PC-3 (cell line): ENCODE results near the gene ACAN. TPM values are rescaled to one million over a fixed set of nuclear protein-coding genes. Genes with fewer than 3 reads are reported as not detected.

ENCODE experiments used
- ATAC-seq: fragments of 200-7000 bp; cut with Tn5 transposase; 2 replicates; pipeline ENCODE4 v1.9.1; 2020; ENCODE audit warnings: mild to moderate bottlenecking, moderate library complexity
- BruUV-seq: library from RNA; stranded (reverse); fragments of 400-500 nt; replicated peaks from 2 replicates; lab custom pipeline; 2021; lab: Mats Ljungman, UMichigan
- CTCF ChIA-PET: fragments of 300-600 bp; sonication (Branson Sonifier 250); formaldehyde crosslinking; loops from one replicate; lab custom pipeline; 2022; ENCODE audit warnings: antibody characterized with exemption; lab: Charles Lee
- POLR2A ChIA-PET: fragments of 300-600 bp; sonication (Branson Sonifier 250); formaldehyde crosslinking; loops from one replicate; lab custom pipeline; 2022; ENCODE audit warnings: antibody characterized with exemption; ENCODE audit not compliant: unreplicated experiment; lab: Charles Lee
- DNase-seq: peaks from one replicate; pipeline ENCODE4 v3.0.0-alpha.2; 2015
- H2AFZ ChIP-seq: fragments of 300-600 bp; sonication (generic); 2 replicates; pipeline ENCODE4 v1.6.0; 2016; ENCODE audit warnings: antibody characterized with exemption, low read length
- H3F3A ChIP-seq: fragments of 300-600 bp; sonication (generic); one replicate; pipeline ENCODE4 v1.6.0; 2017; ENCODE audit warnings: antibody characterized with exemption, low read length, control low read depth, mild to moderate bottlenecking; ENCODE audit not compliant: unreplicated experiment
- H3K27ac ChIP-seq: fragments of 300-600 bp; sonication (generic); 2 replicates; pipeline ENCODE4 v1.5.1; 2016; ENCODE audit warnings: mild to moderate bottlenecking, low read length
- H3K27me3 ChIP-seq: fragments of 300-600 bp; sonication (generic); 2 replicates; pipeline ENCODE4 v1.6.1; 2016; ENCODE audit warnings: low read length, mixed read lengths
- H3K36me3 ChIP-seq: fragments of 300-600 bp; sonication (generic); 2 replicates; pipeline ENCODE4 v1.6.1; 2016; ENCODE audit warnings: low read depth, mixed run types, low read length, mixed read lengths
- H3K4me1 ChIP-seq: fragments of 300-600 bp; sonication (generic); 2 replicates; pipeline ENCODE4 v1.5.1; 2016; ENCODE audit warnings: low read length; ENCODE audit not compliant: insufficient read depth
- H3K4me2 ChIP-seq: fragments of 300-600 bp; sonication (generic); 2 replicates; pipeline ENCODE4 v1.6.0; 2016; ENCODE audit warnings: low read length
- H3K4me3 ChIP-seq: fragments of 300-600 bp; sonication (generic); 2 replicates; pipeline ENCODE4 v1.5.1; 2016; ENCODE audit warnings: mild to moderate bottlenecking, low read length, mixed read lengths
- H3K79me2 ChIP-seq: fragments of 300-600 bp; sonication (generic); 2 replicates; pipeline ENCODE4 v1.6.1; 2017; ENCODE audit warnings: low read length, mixed read lengths
- H3K9ac ChIP-seq: fragments of 300-600 bp; sonication (generic); 2 replicates; pipeline ENCODE4 v1.6.0; 2016; ENCODE audit warnings: mild to moderate bottlenecking, low read length
- H3K9me2 ChIP-seq: fragments of 300-600 bp; sonication (generic); replicated peaks from 2 replicates; pipeline ENCODE4 v1.6.1; 2016; ENCODE audit warnings: mixed run types, low read length, mixed read lengths
- H3K9me3 ChIP-seq: fragments of 300-600 bp; sonication (generic); 2 replicates; pipeline ENCODE4 v1.6.1; 2016; ENCODE audit warnings: low read length, mixed read lengths
- H4K20me1 ChIP-seq: fragments of 300-600 bp; sonication (generic); 2 replicates; pipeline ENCODE4 v1.6.1; 2016; ENCODE audit warnings: low read length, mixed read lengths
- EZH2 ChIP-seq: fragments of 300-600 bp; sonication (generic); IDR thresholded peaks from one replicate; pipeline ENCODE4 v1.6.1; 2017; ENCODE audit warnings: antibody characterized with exemption, mild to moderate bottlenecking, low read length; ENCODE audit not compliant: unreplicated experiment
- EZH2phosphoT487 ChIP-seq: fragments of 300-600 bp; sonication (generic); IDR thresholded peaks from 2 replicates; pipeline ENCODE4 v1.6.1; 2018; ENCODE audit warnings: mild to moderate bottlenecking, antibody characterized with exemption, low read length, borderline replicate concordance
- intact Hi-C: fragments of 100-400 bp; cut with micrococcal nuclease; formaldehyde crosslinking; loops from 2 replicates; pipeline ENCODE4 v1.9.0; 2023
- total RNA-seq: library from RNA; depleted of rRNA; stranded (reverse); fragments of >200 nt; gene quantifications from 2 replicates; pipeline ENCODE4 v1.2.3, GENCODE V29; 2014
- TF ChIP-seq, protein P1 (sequence below): fragments of 300-600 bp; sonication (generic); conservative IDR thresholded peaks from 2 replicates; pipeline ENCODE4 v1.5.1; 2017; ENCODE audit warnings: antibody characterized with exemption, low read depth, mild to moderate bottlenecking, low read length

The ACAN gene
- total RNA-seq, 1 experiment from 2014 or later = not detected

DNA sequence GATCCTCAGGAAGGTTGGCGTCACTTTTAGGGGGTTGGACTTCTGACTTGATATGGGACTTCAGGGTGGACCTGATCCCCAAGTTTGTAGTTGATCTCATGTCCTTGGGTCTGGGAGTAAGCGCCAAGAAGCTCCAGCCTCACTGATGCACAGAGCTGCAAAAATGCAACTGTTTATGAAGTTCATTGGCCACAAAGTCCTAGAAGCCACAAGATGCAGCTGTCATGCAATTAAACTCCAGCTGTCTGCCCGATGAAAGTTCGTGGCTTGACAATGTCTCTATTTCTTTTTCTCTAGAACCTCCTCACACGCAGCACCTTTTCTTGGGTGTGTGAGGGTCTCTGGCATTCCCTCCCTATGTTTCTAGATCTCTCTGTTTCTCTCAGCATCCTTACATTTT, 9.2 kb upstream of the ACAN start:
- no peak overlapping the region for H3K27ac ChIP-seq

DNA sequence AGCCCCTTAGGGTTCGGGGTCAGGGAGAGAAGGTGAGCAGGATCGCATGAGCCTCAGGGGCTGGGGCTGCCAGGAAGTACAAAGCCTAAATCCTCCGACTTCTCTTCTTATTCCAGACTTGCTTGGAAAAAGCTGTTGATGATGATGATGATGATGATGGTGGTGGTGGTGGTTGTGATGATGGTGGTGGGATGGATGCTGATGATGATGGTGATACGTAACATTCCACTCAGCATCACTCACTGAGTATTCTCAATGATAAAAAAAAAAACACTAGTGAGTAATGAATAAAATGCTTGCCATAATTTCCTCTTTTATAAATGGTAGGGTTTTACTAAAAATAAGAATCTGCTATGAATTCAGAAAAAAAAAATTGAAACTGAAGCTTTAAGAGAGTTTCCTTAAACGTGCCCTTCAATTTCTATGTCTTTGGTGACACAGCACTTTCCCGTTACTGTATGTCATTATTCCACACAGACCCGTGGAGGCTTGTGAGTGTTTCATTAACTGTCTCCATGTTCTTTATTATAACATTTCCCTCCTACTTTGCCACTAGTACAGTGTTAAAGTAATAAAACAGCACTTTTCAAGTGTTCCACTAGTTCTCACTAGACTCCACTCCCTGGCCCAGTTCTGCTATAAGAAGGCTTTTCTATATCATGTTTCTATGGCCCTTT, 5.4 kb upstream of the ACAN start:
- H3K9ac ChIP-seq = no peak overlapping the region
- no peaks in the 10 kb centered on the region for H3F3A ChIP-seq
- ATAC-seq (no peak), DNase-seq (no peak)
- H3K9me2 ChIP-seq = no peaks in the 10 kb centered on the region
- no peaks in the 10 kb centered on the region for H4K20me1 ChIP-seq
- BruUV-seq = no TSS peak
- intact Hi-C loops = no loop called here
- no peaks in the 10 kb centered on the region for H3K9me3 ChIP-seq
- H3K4me3 ChIP-seq = no peak overlapping the region
- peaks cover 12% of the 10 kb centered on the region for H3K4me1 ChIP-seq
- TF ChIP-seq EZH2 (no peak), EZH2phosphoT487 (no peak)
- TF ChIP-seq, protein P1, sequence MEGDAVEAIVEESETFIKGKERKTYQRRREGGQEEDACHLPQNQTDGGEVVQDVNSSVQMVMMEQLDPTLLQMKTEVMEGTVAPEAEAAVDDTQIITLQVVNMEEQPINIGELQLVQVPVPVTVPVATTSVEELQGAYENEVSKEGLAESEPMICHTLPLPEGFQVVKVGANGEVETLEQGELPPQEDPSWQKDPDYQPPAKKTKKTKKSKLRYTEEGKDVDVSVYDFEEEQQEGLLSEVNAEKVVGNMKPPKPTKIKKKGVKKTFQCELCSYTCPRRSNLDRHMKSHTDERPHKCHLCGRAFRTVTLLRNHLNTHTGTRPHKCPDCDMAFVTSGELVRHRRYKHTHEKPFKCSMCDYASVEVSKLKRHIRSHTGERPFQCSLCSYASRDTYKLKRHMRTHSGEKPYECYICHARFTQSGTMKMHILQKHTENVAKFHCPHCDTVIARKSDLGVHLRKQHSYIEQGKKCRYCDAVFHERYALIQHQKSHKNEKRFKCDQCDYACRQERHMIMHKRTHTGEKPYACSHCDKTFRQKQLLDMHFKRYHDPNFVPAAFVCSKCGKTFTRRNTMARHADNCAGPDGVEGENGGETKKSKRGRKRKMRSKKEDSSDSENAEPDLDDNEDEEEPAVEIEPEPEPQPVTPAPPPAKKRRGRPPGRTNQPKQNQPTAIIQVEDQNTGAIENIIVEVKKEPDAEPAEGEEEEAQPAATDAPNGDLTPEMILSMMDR = no peak
- H3K79me2 ChIP-seq = no peaks in the 10 kb centered on the region
- H3K27me3 ChIP-seq = peaks cover 49% of the 10 kb centered on the region
- H3K27ac ChIP-seq = no peak overlapping the region
- ChIA-PET POLR2A (no interaction called here), CTCF (no interaction called here)
- no peak overlapping the region for H2AFZ ChIP-seq
- no peak overlapping the region for H3K4me2 ChIP-seq
- H3K36me3 ChIP-seq = no peaks in the 10 kb centered on the region

More for the DNA sequence above, 9.2 kb upstream of the ACAN start:
- DNase-seq = no peak
- no peak overlapping the region for H2AFZ ChIP-seq
- intact Hi-C loops = no loop called here
- peaks cover 3% of the 10 kb centered on the region; the same call in 1 of the 2 replicates for H3K4me1 ChIP-seq
- H3K9me3 ChIP-seq = no peaks in the 10 kb centered on the region
- no peaks in the 10 kb centered on the region for H3K36me3 ChIP-seq
- H3K9ac ChIP-seq = no peak overlapping the region
- no peak for TF ChIP-seq EZH2phosphoT487
- TF ChIP-seq, protein P1 = no peak
- no peak for TF ChIP-seq EZH2
- ATAC-seq = no peak
- no peaks in the 10 kb centered on the region for H4K20me1 ChIP-seq
- H3K4me3 ChIP-seq = no peak overlapping the region
- peaks cover 54% of the 10 kb centered on the region for H3K27me3 ChIP-seq
- ChIA-PET CTCF (no interaction called here), POLR2A (no interaction called here)
- H3K79me2 ChIP-seq = no peaks in the 10 kb centered on the region
- H3K4me2 ChIP-seq = no peak overlapping the region
- H3K9me2 ChIP-seq = no peaks in the 10 kb centered on the region
- BruUV-seq = no TSS peak
- no peaks in the 10 kb centered on the region for H3F3A ChIP-seq

DNA sequence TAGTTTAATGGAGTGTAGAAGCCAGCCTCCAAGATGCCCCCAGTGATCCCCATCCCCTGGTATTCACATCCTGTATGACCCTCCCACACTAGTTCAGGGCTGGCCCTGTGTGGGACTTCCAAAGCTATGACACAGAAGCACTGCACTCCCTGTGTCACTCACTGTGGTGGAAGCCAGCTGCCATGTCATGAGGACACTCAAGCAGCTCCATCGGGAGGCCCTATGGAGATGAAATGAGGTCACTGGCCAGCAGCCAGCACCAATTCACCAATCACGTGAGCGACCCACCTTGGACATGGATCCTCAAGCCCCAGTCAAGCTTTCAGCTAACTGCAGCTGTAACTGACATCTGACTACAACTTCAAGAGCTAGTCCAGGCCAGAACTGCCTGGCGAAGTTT, 3.9 kb upstream of the ACAN start:
- BruUV-seq = no TSS peak
- Histone ChIP-seq H3K9ac (no peak overlapping the region), H2AFZ (no peak overlapping the region), H3F3A (no peaks in the 10 kb centered on the region), H3K36me3 (no peaks in the 10 kb centered on the region), H3K9me3 (no peaks in the 10 kb centered on the region), H3K27me3 (peaks cover 36% of the 10 kb centered on the region), H4K20me1 (no peaks in the 10 kb centered on the region), H3K79me2 (no peaks in the 10 kb centered on the region), H3K27ac (no peak overlapping the region), H3K4me1 (peaks cover 12% of the 10 kb centered on the region), H3K9me2 (no peaks in the 10 kb centered on the region), H3K4me2 (no peak overlapping the region), H3K4me3 (no peak overlapping the region)
- ChIA-PET POLR2A (no interaction called here), CTCF (no interaction called here)
- intact Hi-C loops = no loop called here
- no peak for TF ChIP-seq EZH2
- no peak for TF ChIP-seq EZH2phosphoT487
- TF ChIP-seq, protein P1 = no peak
- DNase-seq (no peak), ATAC-seq (no peak)
